HepG2 (cell line): ENCODE data around the gene ANKRD27. TPM values are rescaled to one million over a fixed set of nuclear protein-coding genes. Genes with fewer than 3 reads are reported as not detected.

Experiments used
- BHLHE40 ChIP-seq: IDR thresholded peaks from 2 replicates; pipeline ENCODE4 v1.6.1; 2011; ENCODE audit warnings: low read length, improper control_type of control experiment
- CC2D1A ChIP-seq: sonication (generic); formaldehyde crosslinking; IDR thresholded peaks from 2 replicates; pipeline ENCODE4 v1.8.1; 2023; ENCODE audit warnings: mild to moderate bottlenecking, missing genetic modification reagents
- DNMT1 ChIP-seq: sonication (generic); formaldehyde crosslinking; IDR thresholded peaks from 2 replicates; pipeline ENCODE4 v1.5.1; 2020; ENCODE audit warnings: mild to moderate bottlenecking, missing genetic modification reagents
- FOXJ3 ChIP-seq: sonication (generic); formaldehyde crosslinking; IDR thresholded peaks from 2 replicates; pipeline ENCODE4 v1.4.0; 2020; ENCODE audit warnings: missing genetic modification reagents, mild to moderate bottlenecking, borderline replicate concordance
- KDM1A ChIP-seq: IDR thresholded peaks from 2 replicates; pipeline ENCODE4 v1.6.1; 2016; ENCODE audit warnings: missing compliant biosample characterization
- KLF16 ChIP-seq, 2 experiments: sonication (generic) in 1 of 2; formaldehyde crosslinking in 1 of 2; IDR thresholded peaks; 2 replicates each; pipeline versions ENCODE4 v1.6.1 to v1.8.0; 2016 to 2023; ENCODE audit warnings: missing genetic modification reagents in 2 of 2, missing compliant biosample characterization in 1 of 2
- KMT2B ChIP-seq: IDR thresholded peaks from 2 replicates; pipeline ENCODE4 v1.6.1; 2016; ENCODE audit warnings: missing genetic modification reagents, missing compliant biosample characterization
- MNT ChIP-seq: fragments of 450-650 bp; IDR thresholded peaks from 2 replicates; pipeline ENCODE4 v1.6.1; 2016
- MYNN ChIP-seq: sonication (generic); formaldehyde crosslinking; IDR thresholded peaks from 2 replicates; pipeline ENCODE4 v1.4.0; 2020; ENCODE audit warnings: mild to moderate bottlenecking, low read depth, missing genetic modification reagents
- NR2F1 ChIP-seq, 2 experiments: fragments of 450-650 bp in 1 of 2; formaldehyde crosslinking in 1 of 2; IDR thresholded peaks; 2 replicates each; pipeline versions ENCODE4 v1.5.0 to v1.6.1; 2016 to 2020; ENCODE audit warnings: mild to moderate bottlenecking in 1 of 2, missing compliant biosample characterization in 1 of 2, missing genetic modification reagents in 1 of 2, moderate library complexity in 1 of 2
- PATZ1 ChIP-seq: sonication (generic); formaldehyde crosslinking; IDR thresholded peaks from 2 replicates; pipeline ENCODE4 v1.4.0; 2020; ENCODE audit warnings: missing genetic modification reagents
- POLR2AphosphoS2 ChIP-seq: IDR thresholded peaks from 2 replicates; pipeline ENCODE4 v1.6.1; 2011; ENCODE audit warnings: low read depth, low read length, improper control_type of control experiment
- TCF7L2 ChIP-seq: IDR thresholded peaks from 2 replicates; pipeline ENCODE4 v1.6.1; 2011; ENCODE audit warnings: mild to moderate bottlenecking, low read depth, low read length, moderate library complexity
- ZKSCAN8 ChIP-seq: IDR thresholded peaks from 2 replicates; pipeline ENCODE4 v1.6.1; 2016; ENCODE audit warnings: borderline replicate concordance, missing genetic modification reagents, missing compliant biosample characterization
- ZNF331 ChIP-seq: sonication (generic); formaldehyde crosslinking; IDR thresholded peaks from 2 replicates; pipeline ENCODE4 v1.4.0; 2020; ENCODE audit warnings: missing genetic modification reagents
- ZNF343 ChIP-seq: sonication (generic); formaldehyde crosslinking; IDR thresholded peaks from 2 replicates; pipeline ENCODE4 v1.4.0; 2020; ENCODE audit warnings: mild to moderate bottlenecking, missing genetic modification reagents
- ZNF430 ChIP-seq: sonication (generic); formaldehyde crosslinking; IDR thresholded peaks from 2 replicates; pipeline ENCODE4 v1.9.0; 2021; ENCODE audit warnings: mild to moderate bottlenecking, missing genetic modification reagents
- ZNF432 ChIP-seq: sonication (generic); formaldehyde crosslinking; IDR thresholded peaks from 2 replicates; pipeline ENCODE4 v1.5.0; 2020; ENCODE audit warnings: missing genetic modification reagents, mild to moderate bottlenecking, borderline replicate concordance
- ZNF468 ChIP-seq: sonication (generic); formaldehyde crosslinking; IDR thresholded peaks from 2 replicates; pipeline ENCODE4 v1.8.0; 2022; ENCODE audit warnings: mild to moderate bottlenecking, moderate library complexity, missing genetic modification reagents
- ZNF547 ChIP-seq: sonication (generic); formaldehyde crosslinking; IDR thresholded peaks from 2 replicates; pipeline ENCODE4 v1.5.1; 2020; ENCODE audit warnings: mild to moderate bottlenecking, missing genetic modification reagents
- polyA plus RNA-seq, 8 experiments: library from polyadenylated mRNA; depleted of rRNA in 3 of 8; stranded (reverse) in 7 of 8; unstranded in 1 of 8; fragments of >200 nt; fragmentation: Illumina TruSeq in 4 of 8; extraction: Trizol in 4 of 8; gene quantifications; 2 replicates each; pipeline versions ENCODE4 v1.2.1 to v1.2.3, GENCODE V29; 2011 to 2016; ENCODE audit warnings: low read depth in 4 of 8, missing spikeins in 1 of 8, mixed read lengths in 1 of 8; ENCODE audit not compliant: insufficient read depth in 1 of 8
- total RNA-seq, 5 experiments: library from RNA; depleted of rRNA; stranded (reverse); fragments of >200 nt; fragmentation: Illumina TruSeq; extraction: Trizol; gene quantifications; 2 replicates each; pipeline ENCODE4 v1.2.3, GENCODE V29; 2016; ENCODE audit warnings: low read depth in 1 of 5
- TF ChIP-seq, protein P1 (sequence below): sonication (generic); formaldehyde crosslinking; IDR thresholded peaks from 2 replicates; pipeline ENCODE4 v1.5.1; 2020; ENCODE audit warnings: mild to moderate bottlenecking, missing genetic modification reagents
- TF ChIP-seq, protein P2 (sequence below): sonication (generic); formaldehyde crosslinking; IDR thresholded peaks from 2 replicates; pipeline ENCODE4 v1.8.0; 2022; ENCODE audit warnings: mild to moderate bottlenecking, missing genetic modification reagents; ENCODE audit not compliant: insufficient replicate concordance

ANKRD27 gene
- total and polyA plus RNA-seq, 2 of the 13 experiments (the other 11 are each of a cell fraction or from before 2014, with no cell fraction given) = 22.2 to 23.7 TPM

DNA sequence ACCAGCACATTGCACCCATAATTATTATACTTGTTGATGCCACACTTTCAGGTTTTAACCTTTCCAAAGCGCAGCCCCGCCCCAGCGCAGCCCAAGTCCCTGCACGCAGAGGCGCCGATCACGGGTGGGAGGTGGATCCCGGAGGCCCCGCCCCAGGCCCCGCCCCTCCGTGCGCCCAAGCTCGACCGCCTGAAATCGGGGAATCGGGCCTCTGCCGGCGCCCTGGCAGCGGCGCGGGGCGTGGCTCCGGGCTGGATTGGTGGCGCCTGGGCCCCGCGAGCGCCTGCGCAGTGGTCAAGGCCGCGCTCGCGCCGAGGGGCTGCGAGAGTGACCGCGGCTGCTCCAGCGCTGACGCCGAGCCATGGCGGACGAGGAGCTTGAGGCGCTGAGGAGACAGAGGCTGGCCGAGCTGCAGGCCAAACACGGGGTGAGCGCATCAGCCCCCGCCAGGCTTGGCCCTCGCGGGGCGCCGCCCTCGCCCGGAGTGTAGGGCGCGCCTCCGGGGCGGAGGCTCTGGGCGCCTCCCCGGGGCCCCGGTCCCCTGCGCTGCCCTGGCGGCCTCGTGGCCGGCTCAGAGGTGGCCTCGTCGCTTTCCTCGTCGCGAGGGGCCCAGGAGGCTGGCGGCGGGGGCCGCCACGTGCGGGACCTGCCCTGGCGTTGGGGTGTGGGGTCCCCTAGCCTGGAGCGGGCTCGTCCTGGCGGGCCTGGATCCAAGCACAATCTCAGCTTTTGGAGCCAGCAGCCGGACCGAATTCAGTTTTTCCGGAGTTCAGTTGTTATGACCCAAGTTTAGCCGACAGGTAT lies 93.9 kb downstream of the ANKRD27 start, which contains the start of gene PDCD5 (continued):
- TF ChIP-seq PATZ1 (CRISPR knock-in tag) (0 out of 2 replicates have a peak, but pooled peaks have one; percentile 6), TCF7L2 (no peak), DNMT1 (CRISPR knock-in tag) (no peak), NR2F1 (CRISPR knock-in tag; IDR thresholded peaks at IDR 0.05) (no peak), ZKSCAN8 (peak; percentile 36; the same call in 1 of the 2 replicates), ZNF547 (CRISPR knock-in tag) (peak; percentile 82), KMT2B (CRISPR knock-in tag) (no peak; the same call in 1 of the 2 replicates), ZNF331 (CRISPR knock-in tag) (no peak; the same call in 1 of the 2 replicates), POLR2AphosphoS2 (peak; percentile 82; the same call in 1 of the 2 replicates), ZNF468 (CRISPR knock-in tag) (no peak), CC2D1A (CRISPR knock-in tag) (no peak), BHLHE40 (no peak), MYNN (CRISPR knock-in tag) (no peak), MNT (no peak), FOXJ3 (CRISPR knock-in tag) (no peak), KDM1A (CRISPR knock-in tag) (no peak), ZNF430 (CRISPR knock-in tag) (peak; percentile 71; the same call in 1 of the 2 replicates), ZNF432 (CRISPR knock-in tag) (no peak), ZNF343 (CRISPR knock-in tag) (no peak; the same call in 1 of the 2 replicates), KLF16 (CRISPR knock-in tag; IDR thresholded peaks at IDR 0.05) (peak in 1 of 2 experiments; percentile 43; a peak in 1 of 4 replicates)
- TF ChIP-seq, protein P1, sequence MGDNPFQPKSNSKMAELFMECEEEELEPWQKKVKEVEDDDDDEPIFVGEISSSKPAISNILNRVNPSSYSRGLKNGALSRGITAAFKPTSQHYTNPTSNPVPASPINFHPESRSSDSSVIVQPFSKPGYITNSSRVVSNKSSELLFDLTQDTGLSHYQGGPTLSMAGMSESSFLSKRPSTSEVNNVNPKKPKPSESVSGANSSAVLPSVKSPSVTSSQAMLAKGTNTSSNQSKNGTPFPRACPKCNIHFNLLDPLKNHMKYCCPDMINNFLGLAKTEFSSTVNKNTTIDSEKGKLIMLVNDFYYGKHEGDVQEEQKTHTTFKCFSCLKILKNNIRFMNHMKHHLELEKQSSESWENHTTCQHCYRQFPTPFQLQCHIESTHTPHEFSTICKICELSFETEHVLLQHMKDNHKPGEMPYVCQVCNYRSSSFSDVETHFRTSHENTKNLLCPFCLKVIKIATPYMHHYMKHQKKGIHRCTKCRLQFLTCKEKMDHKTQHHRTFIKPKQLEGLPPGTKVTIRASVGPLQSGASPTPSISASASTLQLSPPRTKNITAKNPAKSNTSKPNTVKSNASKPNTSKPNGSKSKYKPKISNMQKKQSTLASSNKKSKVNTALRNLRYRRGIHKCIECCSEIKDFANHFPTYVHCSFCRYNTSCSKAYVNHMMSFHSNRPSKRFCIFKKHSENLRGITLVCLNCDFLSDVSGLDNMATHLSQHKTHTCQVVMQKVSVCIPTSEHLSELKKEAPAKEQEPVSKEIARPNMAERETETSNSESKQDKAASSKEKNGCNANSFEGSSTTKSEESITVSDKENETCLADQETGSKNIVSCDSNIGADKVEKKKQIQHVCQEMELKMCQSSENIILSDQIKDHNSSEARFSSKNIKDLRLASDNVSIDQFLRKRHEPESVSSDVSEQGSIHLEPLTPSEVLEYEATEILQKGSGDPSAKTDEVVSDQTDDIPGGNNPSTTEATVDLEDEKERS (CRISPR knock-in tag) = no peak
- TF ChIP-seq, protein P2, sequence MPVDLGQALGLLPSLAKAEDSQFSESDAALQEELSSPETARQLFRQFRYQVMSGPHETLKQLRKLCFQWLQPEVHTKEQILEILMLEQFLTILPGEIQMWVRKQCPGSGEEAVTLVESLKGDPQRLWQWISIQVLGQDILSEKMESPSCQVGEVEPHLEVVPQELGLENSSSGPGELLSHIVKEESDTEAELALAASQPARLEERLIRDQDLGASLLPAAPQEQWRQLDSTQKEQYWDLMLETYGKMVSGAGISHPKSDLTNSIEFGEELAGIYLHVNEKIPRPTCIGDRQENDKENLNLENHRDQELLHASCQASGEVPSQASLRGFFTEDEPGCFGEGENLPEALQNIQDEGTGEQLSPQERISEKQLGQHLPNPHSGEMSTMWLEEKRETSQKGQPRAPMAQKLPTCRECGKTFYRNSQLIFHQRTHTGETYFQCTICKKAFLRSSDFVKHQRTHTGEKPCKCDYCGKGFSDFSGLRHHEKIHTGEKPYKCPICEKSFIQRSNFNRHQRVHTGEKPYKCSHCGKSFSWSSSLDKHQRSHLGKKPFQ (CRISPR knock-in tag) = no peak
